ENCODE results near the gene SUPV3L1. TPM values are rescaled to one million over a fixed set of nuclear protein-coding genes. Genes with fewer than 3 reads are reported as not detected.

Gene SUPV3L1
- total RNA-seq, 3 donors from 2014 or later = 24.3 to 40.1 (median 28.5) TPM

- DNase-seq (ENCODE audit: low spot score in 2 of 2) = no peak
- peaks cover 6% of the 10 kb centered on the region for H3K36me3 ChIP-seq
- H3K9me3 ChIP-seq = no peaks in the 10 kb centered on the region
- H3K4me1 ChIP-seq = no peaks in the 10 kb centered on the region
- intact Hi-C loops (cut with DNase I; ENCODE audit: low total_unique reads) = no loop called here
- TF ChIP-seq POLR2AphosphoS5 (IDR thresholded peaks at IDR 0.05) = no peak
- TF ChIP-seq POLR2A (IDR thresholded peaks at IDR 0.05) = no peak
- no peak for TF ChIP-seq CTCF (IDR thresholded peaks at IDR 0.05)
- H3K27ac ChIP-seq = no peak overlapping the region
- no peak overlapping the region for H3K4me3 ChIP-seq
- H3K27me3 ChIP-seq = no peaks in the 10 kb centered on the region
Observed at GRCh38 chr10:69211104-69211503, 31.1 kb downstream of the SUPV3L1 start.

GRCh38 chr10:69211524-69211923 is 31.5 kb downstream of the SUPV3L1 start:
- no peaks in the 10 kb centered on the region for H3K27me3 ChIP-seq
- intact Hi-C loops (cut with DNase I; ENCODE audit: low total_unique reads) = no loop called here
- TF ChIP-seq POLR2A (IDR thresholded peaks at IDR 0.05) (no peak), CTCF (IDR thresholded peaks at IDR 0.05) (no peak), POLR2AphosphoS5 (IDR thresholded peaks at IDR 0.05) (no peak)
- H3K4me1 ChIP-seq = no peaks in the 10 kb centered on the region
- no peak for DNase-seq (ENCODE audit: low spot score in 2 of 2)
- H3K27ac ChIP-seq = no peak overlapping the region
- no peak overlapping the region for H3K4me3 ChIP-seq
- no peaks in the 10 kb centered on the region for H3K9me3 ChIP-seq
- peaks cover 6% of the 10 kb centered on the region for H3K36me3 ChIP-seq

GRCh38 chr10:69213591-69214311 is 33.7 kb downstream of the SUPV3L1 start:
- intact Hi-C loops (cut with DNase I; ENCODE audit: low total_unique reads) = no loop called here
- Histone ChIP-seq H3K4me3 (no peak overlapping the region), H3K36me3 (no peaks in the 10 kb centered on the region), H3K4me1 (no peaks in the 10 kb centered on the region), H3K27ac (no peak overlapping the region), H3K9me3 (no peaks in the 10 kb centered on the region), H3K27me3 (no peaks in the 10 kb centered on the region)
- TF ChIP-seq POLR2A (IDR thresholded peaks at IDR 0.05) (no peak), CTCF (IDR thresholded peaks at IDR 0.05) (no peak), POLR2AphosphoS5 (IDR thresholded peaks at IDR 0.05) (no peak)
- DNase-seq (ENCODE audit: low spot score in 2 of 2) = no peak

GRCh38 chr10:69214666-69215131 is 34.7 kb downstream of the SUPV3L1 start:
- intact Hi-C loops (cut with DNase I; ENCODE audit: low total_unique reads) = no loop called here
- Histone ChIP-seq H3K27me3 (no peaks in the 10 kb centered on the region), H3K9me3 (no peaks in the 10 kb centered on the region), H3K36me3 (no peaks in the 10 kb centered on the region), H3K4me3 (no peak overlapping the region), H3K27ac (no peak overlapping the region), H3K4me1 (no peaks in the 10 kb centered on the region)
- no peak for DNase-seq (ENCODE audit: low spot score in 2 of 2)
- TF ChIP-seq POLR2A (IDR thresholded peaks at IDR 0.05) (no peak), POLR2AphosphoS5 (IDR thresholded peaks at IDR 0.05) (no peak), CTCF (IDR thresholded peaks at IDR 0.05) (no peak)

- Histone ChIP-seq H3K36me3 (no peaks in the 10 kb centered on the region), H3K4me1 (no peaks in the 10 kb centered on the region), H3K27me3 (no peaks in the 10 kb centered on the region), H3K27ac (no peak overlapping the region), H3K9me3 (no peaks in the 10 kb centered on the region), H3K4me3 (no peak overlapping the region)
- intact Hi-C loops (cut with DNase I; ENCODE audit: low total_unique reads) = no loop called here
- TF ChIP-seq CTCF (IDR thresholded peaks at IDR 0.05) = no peak
- no peak for TF ChIP-seq POLR2AphosphoS5 (IDR thresholded peaks at IDR 0.05)
- no peak for TF ChIP-seq POLR2A (IDR thresholded peaks at IDR 0.05)
- no peak for DNase-seq (ENCODE audit: low spot score in 2 of 2)
Observed at GRCh38 chr10:69215405-69216171, 35.6 kb downstream of the SUPV3L1 start.

Measured in breast epithelium (tissue), 4 donors.